ENCODE data around the gene AGAP3. TPM values are rescaled to one million over a fixed set of nuclear protein-coding genes. Genes with fewer than 3 reads are reported as not detected.

The AGAP3 gene
- polyA plus RNA-seq, 1 donor (not counting 4 experiments of a cell fraction or from before 2014, with no cell fraction given): 64.3 TPM

- no peaks in the 10 kb centered on the region for H4K20me1 ChIP-seq (ENCODE audit: control insufficient read depth, extremely low read depth, insufficient read depth, low read length)
- no peak overlapping the region for H3K27ac ChIP-seq (ENCODE audit: control insufficient read depth, insufficient read depth, low read length)
- no peak for FAIRE-seq
These were observed 102.8 kb downstream of the AGAP3 start for GRCh38 chr7:151189038-151189437.

GRCh38 chr7:151191544-151191943 lies 105.3 kb downstream of the AGAP3 start:
- dilution Hi-C loops (cut with MboI; ENCODE audit: extremely low pct_ligation_motif_present, low sequenced_read_pairs): no loop called here
- Histone ChIP-seq H3K9ac (ENCODE audit: control insufficient read depth, extremely low read depth, insufficient read depth, low read length) (no peak overlapping the region), H3K9me3 (ENCODE audit: control insufficient read depth, low read depth, low read length) (no peaks in the 10 kb centered on the region), H3K36me3 (ENCODE audit: control insufficient read depth in 2 of 2, extremely low read depth in 1 of 2, insufficient read depth in 2 of 2, low read length in 2 of 2) (no peaks in the 10 kb centered on the region), H3K27ac (ENCODE audit: control insufficient read depth, insufficient read depth, low read length) (no peak overlapping the region), H2AFZ (ENCODE audit: control insufficient read depth, low read length) (no peak overlapping the region), H3K4me2 (ENCODE audit: control insufficient read depth, extremely low read depth, insufficient read depth, low read depth, low read length) (no peak overlapping the region), H3K4me3 (ENCODE audit: control insufficient read depth in 2 of 3, extremely low read depth in 1 of 3, insufficient read depth in 2 of 3, low read depth in 1 of 3, low read length in 3 of 3) (no peak overlapping the region), H3K79me2 (ENCODE audit: control insufficient read depth, insufficient read depth, low read length) (no peaks in the 10 kb centered on the region), H3K4me1 (ENCODE audit: control insufficient read depth, extremely low read depth, insufficient read depth, low read length) (no peaks in the 10 kb centered on the region), H4K20me1 (ENCODE audit: control insufficient read depth, extremely low read depth, insufficient read depth, low read length) (no peaks in the 10 kb centered on the region), H3K9me1 (ENCODE audit: control insufficient read depth, extremely low read depth, insufficient read depth, low read length) (no peaks in the 10 kb centered on the region), H3K27me3 (ENCODE audit: control insufficient read depth, extremely low read depth, insufficient read depth, low read length) (peaks cover 38% of the 10 kb centered on the region)
- DNase-seq (ENCODE audit: low read depth, low spot score) (no peak), FAIRE-seq (no peak)
- TF ChIP-seq CTCF (optimal IDR thresholded peaks at IDR 0.05 in 1 of 3, IDR thresholded peaks at IDR 0.05 in 1 of 3, conservative IDR thresholded peaks at IDR 0.05 in 1 of 3; ENCODE audit: extremely low read depth in 1 of 3, insufficient read depth in 2 of 3, low read length in 3 of 3): no peak
- TF ChIP-seq EZH2 (IDR thresholded peaks at IDR 0.05; ENCODE audit: low read length): no peak

More at GRCh38 chr7:151189038-151189437, 102.8 kb downstream of the AGAP3 start:
- Histone ChIP-seq H2AFZ (ENCODE audit: control insufficient read depth, low read length) (no peak overlapping the region), H3K36me3 (ENCODE audit: control insufficient read depth in 2 of 2, extremely low read depth in 1 of 2, insufficient read depth in 2 of 2, low read length in 2 of 2) (no peaks in the 10 kb centered on the region), H3K27me3 (ENCODE audit: control insufficient read depth, extremely low read depth, insufficient read depth, low read length) (peaks cover 22% of the 10 kb centered on the region), H3K4me1 (ENCODE audit: control insufficient read depth, extremely low read depth, insufficient read depth, low read length) (no peaks in the 10 kb centered on the region), H3K9ac (ENCODE audit: control insufficient read depth, extremely low read depth, insufficient read depth, low read length) (no peak overlapping the region), H3K79me2 (ENCODE audit: control insufficient read depth, insufficient read depth, low read length) (no peaks in the 10 kb centered on the region), H3K4me2 (ENCODE audit: control insufficient read depth, extremely low read depth, insufficient read depth, low read depth, low read length) (no peak overlapping the region), H3K9me3 (ENCODE audit: control insufficient read depth, low read depth, low read length) (no peaks in the 10 kb centered on the region), H3K9me1 (ENCODE audit: control insufficient read depth, extremely low read depth, insufficient read depth, low read length) (no peaks in the 10 kb centered on the region), H3K4me3 (ENCODE audit: control insufficient read depth in 2 of 3, extremely low read depth in 1 of 3, insufficient read depth in 2 of 3, low read depth in 1 of 3, low read length in 3 of 3) (no peak overlapping the region)
- no peak for TF ChIP-seq EZH2 (IDR thresholded peaks at IDR 0.05; ENCODE audit: low read length)
- no peak for TF ChIP-seq CTCF (optimal IDR thresholded peaks at IDR 0.05 in 1 of 3, IDR thresholded peaks at IDR 0.05 in 1 of 3, conservative IDR thresholded peaks at IDR 0.05 in 1 of 3; ENCODE audit: extremely low read depth in 1 of 3, insufficient read depth in 2 of 3, low read length in 3 of 3)
- dilution Hi-C loops (cut with MboI; ENCODE audit: extremely low pct_ligation_motif_present, low sequenced_read_pairs): no loop called here
- no peak for DNase-seq (ENCODE audit: low read depth, low spot score)
